Stimulated activated CD8-positive, alpha-beta memory T cell treated with anti-CD3 and anti-CD28 coated beads, Interleukin-15, amount 100 ng/mL, for 24 hours (primary cell): ENCODE results near the gene DNMT3L.
"Not testable (repeated sequence)": the region's sequence is repeated elsewhere in the genome, so short reads cannot be mapped to it uniquely, and the experiment has no call there.

Source experiments
- DNase-seq: peaks from one replicate; pipeline ENCODE4 v3.0.0-alpha.2; 2020; ENCODE audit warnings: low read depth

DNMT3L gene

GRCh38 chr21:44261675-44262295, at the start of gene DNMT3L:
DNMT3L (minus strand) TSS chr21:44261897; CDS start chr21:44261259, 638 bp downstream.
- no peak for DNase-seq

GRCh38 chr21:44310628-44311507, 49.2 kb upstream of the DNMT3L start:
- DNase-seq = no peak

- DNase-seq = no peak
Observed at GRCh38 chr21:44306936-44307704, 45.4 kb upstream of the DNMT3L start.

GRCh38 chr21:44305691-44306090, 44.0 kb upstream of the DNMT3L start:
- DNase-seq = no peak

GRCh38 chr21:44304877-44305293, 43.2 kb upstream of the DNMT3L start:
- no peak for DNase-seq

GRCh38 chr21:44304011-44304616, 42.4 kb upstream of the DNMT3L start:
- DNase-seq = no peak

- no peak for DNase-seq
Observed at GRCh38 chr21:44303490-44303981, 41.8 kb upstream of the DNMT3L start.

GRCh38 chr21:44302573-44303401, 41.1 kb upstream of the DNMT3L start:
- not testable (repeated sequence) for DNase-seq

GRCh38 chr21:44301961-44302406, 40.3 kb upstream of the DNMT3L start:
- DNase-seq = no peak

- DNase-seq = no peak
Observed at GRCh38 chr21:44301141-44301540, 39.4 kb upstream of the DNMT3L start.

- DNase-seq = peak; percentile 29
Observed at GRCh38 chr21:44300262-44300959, 38.7 kb upstream of the DNMT3L start.

GRCh38 chr21:44299458-44300261, 38.0 kb upstream of the DNMT3L start, which contains the start of gene PFKL:
PFKL (plus strand) TSS chr21:44300053; CDS start chr21:44300106, 53 bp downstream.
- DNase-seq = peak; percentile 39

GRCh38 chr21:44299085-44299457, 37.4 kb upstream of the DNMT3L start:
- DNase-seq = no peak

GRCh38 chr21:44298301-44298700, 36.6 kb upstream of the DNMT3L start:
- DNase-seq = no peak

GRCh38 chr21:44297525-44298290, 36.0 kb upstream of the DNMT3L start:
- peak; percentile 37 for DNase-seq

- DNase-seq = no peak
Observed at GRCh38 chr21:44296916-44297315, 35.2 kb upstream of the DNMT3L start.

GRCh38 chr21:44296103-44296519, 34.4 kb upstream of the DNMT3L start:
- DNase-seq = no peak

- no peak for DNase-seq
Observed at GRCh38 chr21:44295646-44296045, 33.9 kb upstream of the DNMT3L start.

- DNase-seq = no peak
Observed at GRCh38 chr21:44295163-44295573, 33.5 kb upstream of the DNMT3L start.
